Activated naive CD4-positive, alpha-beta T cell treated with anti-CD3 and anti-CD28 coated beads for 36 hours (primary cell): Measurements from ENCODE around the gene PDCD7. TPM values are rescaled to one million over a fixed set of nuclear protein-coding genes. Genes with fewer than 3 reads are reported as not detected.
"Not testable (repeated sequence)": the region's sequence is repeated elsewhere in the genome, so short reads cannot be mapped to it uniquely, and the experiment has no call there.

Experiments
- CTCF ChIA-PET: fragments of 350-600 bp; sonication (Branson Sonifier 250); formaldehyde crosslinking; loops from one replicate; lab custom pipeline; 2021; ENCODE audit warnings: antibody characterized with exemption; lab: Charles Lee
- DNase-seq: peaks from one replicate; pipeline ENCODE4 v3.0.0-alpha.2; 2020
- H3K27ac Mint-ChIP-seq: one replicate; pipeline ENCODE4 v1.8.0; 2021; ENCODE audit warnings: mild to moderate bottlenecking, mixed read lengths
- H3K27me3 Mint-ChIP-seq: one replicate; pipeline ENCODE4 v1.8.0; 2021; ENCODE audit warnings: low read depth, mixed read lengths
- H3K36me3 Mint-ChIP-seq: one replicate; pipeline ENCODE4 v1.8.0; 2021; ENCODE audit warnings: low read depth, mixed read lengths
- H3K4me1 Mint-ChIP-seq: one replicate; pipeline ENCODE4 v1.8.0; 2021; ENCODE audit warnings: low read depth, mixed read lengths
- H3K4me3 Mint-ChIP-seq: one replicate; pipeline ENCODE4 v1.8.0; 2021; ENCODE audit warnings: mild to moderate bottlenecking, moderate library complexity, mixed read lengths
- H3K9me3 Mint-ChIP-seq: one replicate; pipeline ENCODE4 v1.8.0; 2021; ENCODE audit warnings: mixed read lengths
- intact Hi-C: fragments of 100-400 bp; cut with micrococcal nuclease; formaldehyde crosslinking; loops from one replicate; pipeline ENCODE4 v1.15.1; 2023
- total RNA-seq, 2 experiments: library from RNA; stranded (reverse); gene quantifications; one replicate each; pipeline ENCODE4 v1.2.3, GENCODE V29; 2021

PDCD7 gene
- total RNA-seq, 2 experiments from 2014 or later = 28.6 to 31.5 TPM

DNA sequence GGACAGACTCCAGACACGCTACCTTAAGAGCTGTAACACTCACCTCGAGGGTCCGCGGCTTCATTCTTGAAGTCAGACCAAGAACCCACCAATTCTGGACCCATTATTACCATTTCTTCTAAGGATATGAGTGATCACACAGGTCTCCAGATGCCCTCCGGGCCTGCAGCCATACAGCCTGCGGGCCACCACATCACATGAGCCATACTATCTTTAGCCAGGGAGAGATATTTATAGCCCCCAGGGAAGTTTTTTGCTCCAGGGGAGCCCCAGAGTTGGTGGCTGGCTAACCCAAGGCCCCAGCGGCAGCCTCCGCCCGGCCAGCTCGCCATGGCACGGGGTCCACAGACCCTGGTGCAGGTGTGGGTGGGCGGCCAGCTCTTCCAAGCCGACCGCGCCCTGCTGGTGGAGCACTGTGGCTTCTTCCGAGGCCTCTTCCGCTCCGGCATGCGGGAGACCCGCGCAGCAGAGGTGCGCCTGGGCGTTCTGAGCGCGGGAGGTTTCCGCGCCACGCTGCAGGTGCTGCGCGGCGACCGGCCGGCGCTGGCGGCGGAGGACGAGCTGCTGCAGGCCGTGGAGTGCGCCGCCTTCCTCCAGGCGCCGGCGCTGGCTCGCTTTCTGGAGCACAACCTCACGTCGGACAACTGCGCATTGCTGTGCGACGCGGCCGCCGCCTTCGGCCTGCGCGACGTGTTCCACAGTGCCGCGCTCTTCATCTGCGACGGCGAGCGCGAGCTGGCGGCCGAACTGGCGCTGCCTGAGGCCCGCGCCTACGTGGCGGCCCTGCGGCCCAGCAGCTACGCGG lies 56.9 kb downstream of the PDCD7 start, which contains the start of gene KBTBD13:
Gene KBTBD13, plus strand, starts transcription at position 261 of the 805 bp plus-strand sequence. Its CDS starts 70 bp downstream, at position 331.
- H3K36me3 Mint-ChIP-seq = no peaks in the 10 kb centered on the region
- intact Hi-C loops = no loop called here
- H3K4me1 Mint-ChIP-seq = peaks cover 5% of the 10 kb centered on the region
- H3K27ac Mint-ChIP-seq = no peak within 1 kb of the TSS
- no peak for DNase-seq
- no peaks in the 10 kb centered on the region for H3K9me3 Mint-ChIP-seq
- CTCF ChIA-PET = interaction anchor here (0.6 to 4.9 kb wide), 6 partner anchors 9 to 245 kb away, joined by 3 to 31 read pairs (median 3); partner anchors contain the start of gene RASL12
- peaks cover 21% of the 10 kb centered on the region for H3K27me3 Mint-ChIP-seq
- no peak within 1 kb of the TSS for H3K4me3 Mint-ChIP-seq

DNA sequence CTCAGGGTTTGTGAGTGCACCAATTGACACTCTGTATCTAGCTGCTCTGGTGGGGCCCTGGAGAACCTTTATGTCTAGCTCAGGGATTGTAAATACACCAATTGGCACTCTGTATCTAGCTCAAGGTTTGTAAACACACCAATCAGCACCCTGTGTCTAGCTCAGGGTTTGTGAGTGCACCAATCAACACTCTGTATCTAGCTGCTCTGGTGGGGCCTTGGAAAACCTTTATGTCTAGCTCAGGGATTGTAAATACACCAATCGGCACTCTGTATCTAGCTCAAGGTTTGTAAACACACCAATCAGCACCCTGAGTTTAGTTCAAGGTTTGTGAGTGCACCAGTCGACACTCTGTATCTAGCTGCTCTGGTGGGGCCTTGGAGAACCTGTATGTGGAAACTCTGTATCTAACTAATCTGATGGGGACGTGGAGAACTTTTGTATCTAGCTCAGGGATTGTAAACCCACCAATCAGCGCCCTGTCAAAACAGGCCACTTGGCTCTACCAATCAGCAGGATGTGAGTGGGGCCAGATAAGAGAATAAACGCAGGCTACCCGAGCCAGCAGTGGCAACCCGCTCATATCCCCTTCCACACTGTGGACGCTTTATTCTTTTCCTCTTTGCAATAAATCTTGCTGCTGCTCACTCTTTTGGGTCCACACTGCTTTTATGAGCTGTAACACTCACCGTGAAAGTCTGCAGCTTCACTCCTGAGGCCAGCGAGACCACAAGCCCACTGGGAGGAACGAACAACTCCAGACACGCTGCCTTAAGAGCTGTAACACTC lies 57.8 kb downstream of the PDCD7 start:
- H3K4me3 Mint-ChIP-seq, DNase-seq, H3K36me3 Mint-ChIP-seq, H3K4me1 Mint-ChIP-seq, H3K9me3 Mint-ChIP-seq, intact Hi-C loops, H3K27ac Mint-ChIP-seq: not testable (repeated sequence)
- peaks cover 19% of the 10 kb centered on the region for H3K27me3 Mint-ChIP-seq
- CTCF ChIA-PET = interaction anchor here (0.6 to 4.9 kb wide), 5 partner anchors 8 to 244 kb away, joined by 3 to 31 read pairs (median 3); partner anchors contain the start of gene RASL12

DNA sequence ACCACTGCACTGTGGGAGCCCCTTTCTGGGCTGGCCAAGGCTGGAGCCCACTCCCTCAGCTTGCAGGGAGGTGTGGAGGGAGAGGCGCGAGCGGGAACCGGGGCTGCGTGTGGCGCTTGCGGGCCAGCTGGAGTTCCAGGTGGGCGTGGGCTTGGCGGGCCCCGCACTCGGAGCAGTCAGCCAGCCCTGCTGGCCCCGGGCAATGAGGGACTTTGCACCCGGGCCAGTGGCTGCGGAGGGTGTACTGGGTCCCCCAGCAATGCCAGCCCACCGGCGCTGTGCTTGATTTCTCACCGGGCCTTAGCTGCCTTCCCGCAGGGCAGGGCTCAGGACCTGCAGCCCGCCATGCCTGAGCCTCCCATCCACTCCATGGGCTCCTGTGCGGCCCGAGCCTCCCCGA lies 58.7 kb downstream of the PDCD7 start:
- H3K4me1 Mint-ChIP-seq, intact Hi-C loops: not testable (repeated sequence)
- CTCF ChIA-PET = interaction anchor here (1.6 to 4.9 kb wide), 2 partner anchors 20 to 40 kb away, joined by 6 to 31 read pairs; no protein-coding TSS in a partner anchor

DNA sequence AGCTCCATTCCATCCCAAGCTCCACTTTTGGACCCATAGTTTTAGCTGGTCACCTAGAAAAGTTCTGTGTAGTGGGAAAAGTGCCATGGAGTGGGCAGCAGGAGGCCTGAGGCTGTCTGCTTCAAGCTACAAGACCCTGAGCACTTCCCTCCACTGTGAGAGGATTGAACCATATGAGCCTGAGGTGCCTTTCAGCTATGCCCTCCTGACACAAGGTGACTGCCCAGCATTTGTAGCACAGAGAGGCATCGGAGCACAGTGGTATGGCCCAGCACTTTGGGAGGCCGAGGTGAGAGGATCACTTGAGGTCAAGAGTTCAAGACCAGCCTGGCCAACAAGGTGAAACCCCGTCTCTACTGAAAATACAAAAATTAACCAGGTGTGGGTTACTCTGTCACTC lies 61.0 kb downstream of the PDCD7 start:
- Mint-ChIP-seq H3K36me3 (no peaks in the 10 kb centered on the region), H3K27ac (no peak overlapping the region), H3K27me3 (peaks cover 12% of the 10 kb centered on the region), H3K9me3 (no peaks in the 10 kb centered on the region), H3K4me3 (no peak overlapping the region), H3K4me1 (peaks cover 8% of the 10 kb centered on the region)
- intact Hi-C loops = no loop called here
- CTCF ChIA-PET = interaction anchor here (0.8 to 0.9 kb wide), 2 partner anchors 10 to 19 kb away, joined by 3 read pairs; no protein-coding TSS in a partner anchor
- no peak for DNase-seq

More for the DNA sequence above, 58.7 kb downstream of the PDCD7 start:
- H3K4me3 Mint-ChIP-seq, H3K36me3 Mint-ChIP-seq, H3K27ac Mint-ChIP-seq, DNase-seq, H3K9me3 Mint-ChIP-seq: not testable (repeated sequence)
- peaks cover 19% of the 10 kb centered on the region for H3K27me3 Mint-ChIP-seq

DNA sequence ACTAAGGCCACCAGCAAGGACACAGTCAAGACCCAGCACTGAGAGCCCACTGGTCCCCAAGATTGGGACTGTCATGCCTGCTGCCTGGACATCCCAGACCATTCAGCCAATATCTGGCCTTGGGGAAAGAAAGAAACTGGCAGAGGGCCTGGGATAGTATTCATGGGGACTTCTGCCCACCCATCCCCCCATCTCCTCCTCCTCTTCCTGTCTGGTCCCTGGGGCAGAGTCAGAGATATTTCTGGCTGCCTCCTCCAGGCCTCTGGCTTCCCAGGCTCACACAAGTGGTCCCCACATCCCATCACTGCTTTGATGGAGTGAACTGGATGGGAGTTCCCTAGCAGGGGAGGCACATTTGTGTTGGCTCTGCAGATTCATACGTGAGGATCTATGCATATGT lies 61.6 kb downstream of the PDCD7 start:
- no peak overlapping the region for H3K4me3 Mint-ChIP-seq
- no peak overlapping the region for H3K27ac Mint-ChIP-seq
- H3K9me3 Mint-ChIP-seq = no peaks in the 10 kb centered on the region
- H3K27me3 Mint-ChIP-seq = peaks cover 15% of the 10 kb centered on the region
- H3K4me1 Mint-ChIP-seq = peaks cover 10% of the 10 kb centered on the region
- no peak for DNase-seq
- intact Hi-C loops = no loop called here
- no peaks in the 10 kb centered on the region for H3K36me3 Mint-ChIP-seq
- CTCF ChIA-PET = interaction anchor here (0.8 kb wide), 1 partner anchor 19 kb away, joined by 3 read pairs; no protein-coding TSS in a partner anchor

DNA sequence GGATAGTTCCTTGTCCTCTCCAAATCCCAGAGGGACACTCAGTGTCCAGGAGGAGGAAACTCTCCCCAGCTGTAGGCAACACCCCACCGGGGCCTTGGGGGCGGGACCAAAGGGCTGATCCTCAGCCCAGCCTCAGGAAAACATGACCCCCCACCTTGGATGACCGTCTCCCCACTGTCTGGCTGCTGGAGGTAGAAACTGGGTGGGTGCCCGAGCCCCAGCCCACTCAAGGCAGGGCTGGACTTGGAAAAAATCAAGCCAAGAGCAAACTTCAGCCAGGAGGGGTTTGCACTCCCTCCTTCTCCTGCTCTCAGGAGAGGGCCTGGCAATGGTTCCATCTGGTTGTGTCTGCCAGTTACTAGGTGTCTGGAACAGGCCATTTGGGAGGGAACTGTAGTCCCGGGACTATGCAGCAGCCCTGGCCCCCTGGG lies 62.2 kb downstream of the PDCD7 start:
- Mint-ChIP-seq H3K4me1 (peaks cover 9% of the 10 kb centered on the region), H3K36me3 (no peaks in the 10 kb centered on the region), H3K27ac (no peak overlapping the region), H3K27me3 (peaks cover 19% of the 10 kb centered on the region), H3K9me3 (no peaks in the 10 kb centered on the region), H3K4me3 (no peak overlapping the region)
- DNase-seq = no peak
- intact Hi-C loops = no loop called here
- CTCF ChIA-PET = no interaction called here

DNA sequence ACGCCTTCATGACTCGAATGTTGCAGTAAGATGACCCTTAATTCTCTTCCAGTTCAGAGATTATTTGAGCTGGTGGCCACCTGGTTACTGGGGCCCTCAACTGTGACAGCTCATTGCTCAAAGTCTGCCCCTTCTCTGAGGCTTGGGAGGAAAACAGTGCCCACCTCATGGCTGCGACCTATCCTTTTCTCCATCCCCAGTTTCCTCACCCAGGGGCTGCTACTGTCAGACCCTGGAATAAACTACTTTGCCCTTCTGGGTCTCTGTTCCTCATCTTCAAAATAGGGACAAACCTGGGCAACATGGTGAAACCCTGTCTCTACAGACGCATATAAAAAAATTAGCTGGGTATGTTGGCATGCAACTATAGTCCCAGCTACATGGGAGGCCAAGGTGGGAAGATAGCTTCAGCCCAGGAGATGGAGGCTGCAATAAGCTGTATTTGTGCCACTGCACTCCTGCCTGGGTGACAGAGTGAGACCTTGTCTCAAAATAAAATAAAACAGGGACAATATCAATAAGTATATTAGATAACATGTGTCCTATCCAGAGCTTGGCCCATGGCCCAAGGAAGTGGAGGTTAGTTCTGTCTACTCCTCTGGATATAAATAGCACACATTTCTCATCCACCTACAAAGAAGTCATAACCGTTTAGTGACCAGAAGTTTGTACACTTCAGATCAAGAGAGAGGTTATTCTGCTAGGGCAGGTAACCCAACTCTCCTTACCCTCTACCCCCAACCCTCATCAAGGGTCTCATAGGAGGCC lies 63.6 kb downstream of the PDCD7 start:
- no peak for DNase-seq
- Mint-ChIP-seq H3K27me3 (peaks cover 26% of the 10 kb centered on the region), H3K9me3 (no peaks in the 10 kb centered on the region), H3K4me3 (no peak overlapping the region), H3K27ac (no peak overlapping the region), H3K4me1 (peaks cover 9% of the 10 kb centered on the region), H3K36me3 (no peaks in the 10 kb centered on the region)
- intact Hi-C loops = no loop called here
- CTCF ChIA-PET = interaction anchor here (0.9 to 1.3 kb wide), 2 partner anchors 8 to 36 kb away, joined by 3 to 6 read pairs; no protein-coding TSS in a partner anchor

DNA sequence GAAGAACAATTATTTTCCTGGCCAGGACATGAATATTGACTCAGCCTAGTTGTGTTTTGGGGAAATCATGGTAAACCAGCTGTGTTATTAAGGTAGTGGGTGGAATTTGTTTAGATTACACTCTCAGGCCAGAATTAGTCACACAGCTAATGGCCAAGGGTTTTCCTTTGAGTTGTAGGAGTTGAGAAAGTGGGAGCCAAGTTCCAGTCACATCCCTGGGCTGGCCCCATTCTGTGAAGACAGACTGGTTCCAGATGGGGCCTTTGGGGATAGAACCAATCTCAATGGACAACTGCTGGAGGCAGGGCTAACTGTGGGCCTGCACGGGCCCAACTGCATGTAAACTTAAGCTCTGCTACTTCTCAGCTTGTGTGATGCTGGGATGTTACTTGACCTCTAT lies 64.4 kb downstream of the PDCD7 start:
- Mint-ChIP-seq H3K27ac (no peak overlapping the region), H3K9me3 (no peaks in the 10 kb centered on the region), H3K36me3 (no peaks in the 10 kb centered on the region), H3K4me1 (peaks cover 9% of the 10 kb centered on the region), H3K27me3 (peaks cover 26% of the 10 kb centered on the region), H3K4me3 (no peak overlapping the region)
- no peak for DNase-seq
- intact Hi-C loops = no loop called here
- CTCF ChIA-PET = interaction anchor here (0.9 to 1.3 kb wide), 2 partner anchors 9 to 35 kb away, joined by 3 to 6 read pairs; no protein-coding TSS in a partner anchor

DNA sequence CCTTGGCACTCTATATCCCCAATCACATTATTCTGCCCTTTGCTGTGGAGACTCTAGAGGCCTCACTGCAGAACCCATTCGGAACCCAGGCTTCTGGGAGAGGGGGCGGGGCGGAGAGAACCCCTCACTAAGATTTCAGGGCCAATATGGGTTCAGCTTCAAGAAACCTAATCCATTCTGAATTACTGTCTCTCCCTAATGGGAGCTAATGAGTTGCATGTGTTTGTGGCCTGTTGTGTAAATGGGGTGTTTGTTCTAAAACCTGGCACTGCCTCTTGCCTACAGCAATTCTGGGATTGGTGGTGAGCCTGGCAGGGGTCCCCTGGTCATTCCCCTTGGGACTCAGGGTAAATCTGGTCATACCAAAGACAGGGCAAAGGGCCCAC lies 65.2 kb downstream of the PDCD7 start:
- CTCF ChIA-PET = interaction anchor here (1.2 kb wide), 1 partner anchor 8 kb away, joined by 3 read pairs; no protein-coding TSS in a partner anchor
- no peak for DNase-seq
- intact Hi-C loops = no loop called here
- no peak overlapping the region for H3K4me3 Mint-ChIP-seq
- H3K36me3 Mint-ChIP-seq = no peaks in the 10 kb centered on the region
- H3K27me3 Mint-ChIP-seq = peaks cover 26% of the 10 kb centered on the region
- no peaks in the 10 kb centered on the region for H3K9me3 Mint-ChIP-seq
- peaks cover 9% of the 10 kb centered on the region for H3K4me1 Mint-ChIP-seq
- H3K27ac Mint-ChIP-seq = no peak overlapping the region

DNA sequence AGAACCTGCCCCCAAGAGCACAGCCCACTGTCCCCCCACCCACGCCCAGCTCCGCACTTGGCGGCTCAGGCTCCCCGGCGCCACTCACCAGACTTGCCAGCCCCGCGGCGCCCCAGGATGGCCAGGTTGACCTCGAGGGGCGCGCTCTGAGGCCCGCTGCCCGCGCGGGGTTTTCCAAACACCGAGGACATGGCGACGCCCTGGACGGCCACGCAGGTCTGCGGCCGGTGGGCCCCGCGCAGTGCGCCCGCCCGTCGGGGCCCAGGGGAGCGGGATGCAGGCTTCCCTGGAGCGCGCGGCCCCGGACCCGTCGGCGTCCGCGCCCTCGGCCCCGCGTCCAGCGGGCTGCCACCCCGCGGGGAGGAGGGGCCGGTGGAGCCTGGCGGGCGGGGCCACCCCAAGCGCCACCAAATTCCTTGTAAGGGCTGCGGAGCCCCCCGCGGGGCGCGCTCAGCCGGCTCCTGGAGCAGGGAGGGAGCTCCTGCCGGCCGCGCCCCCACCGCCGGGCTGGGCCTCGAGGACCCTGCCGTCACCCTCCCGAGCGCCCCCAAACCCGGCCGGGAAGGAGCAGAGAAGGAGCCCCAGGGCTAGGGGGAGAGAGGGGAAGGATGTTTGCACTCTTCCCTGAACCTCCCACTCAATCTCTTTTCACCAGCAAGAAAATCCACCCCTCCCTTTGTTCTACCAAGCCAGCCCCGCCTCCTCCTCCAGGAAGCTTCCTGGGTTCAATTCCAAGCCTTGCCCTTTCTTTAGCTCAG lies 65.8 kb downstream of the PDCD7 start, which contains the start of gene RASL12:
Gene RASL12, minus strand, starts transcription at position 347 of the 758 bp plus-strand sequence. Its CDS starts 156 bp downstream, at position 191.
- peak within 1 kb of the TSS; percentile 30 for H3K4me3 Mint-ChIP-seq
- no peaks in the 10 kb centered on the region for H3K9me3 Mint-ChIP-seq
- DNase-seq = no peak
- peaks cover 9% of the 10 kb centered on the region for H3K4me1 Mint-ChIP-seq
- CTCF ChIA-PET = interaction anchor here (0.9 to 1.2 kb wide), 2 partner anchors 8 to 11 kb away, joined by 3 to 4 read pairs; no protein-coding TSS in a partner anchor
- no peak within 1 kb of the TSS for H3K27ac Mint-ChIP-seq
- intact Hi-C loops = no loop called here
- peaks cover 26% of the 10 kb centered on the region for H3K27me3 Mint-ChIP-seq
- no peaks in the 10 kb centered on the region for H3K36me3 Mint-ChIP-seq
